ENCODE results near the gene JAK1.

Gene JAK1

GRCh38 chr1:64892576-64893573 is 73.5 kb downstream of the JAK1 start:
- DNase-seq (ENCODE audit: low read depth in 2 of 2): no peak

GRCh38 chr1:64891448-64891825 is 74.9 kb downstream of the JAK1 start:
- DNase-seq (ENCODE audit: low read depth in 2 of 2): no peak

GRCh38 chr1:64890699-64891447 is 75.5 kb downstream of the JAK1 start:
- no peak for DNase-seq (ENCODE audit: low read depth in 2 of 2)

GRCh38 chr1:64887689-64888217 is 78.6 kb downstream of the JAK1 start:
- DNase-seq (ENCODE audit: low read depth in 2 of 2): no peak

GRCh38 chr1:64886877-64887276 is 79.5 kb downstream of the JAK1 start:
- no peak for DNase-seq (ENCODE audit: low read depth in 2 of 2)

GRCh38 chr1:64885648-64886047 is 80.7 kb downstream of the JAK1 start:
- no peak for DNase-seq (ENCODE audit: low read depth in 2 of 2)

- no peak for DNase-seq (ENCODE audit: low read depth in 2 of 2)
Measured at GRCh38 chr1:64884261-64885040, 81.9 kb downstream of the JAK1 start.

GRCh38 chr1:64882574-64883255 is 83.6 kb downstream of the JAK1 start:
- DNase-seq (ENCODE audit: low read depth in 2 of 2): no peak

GRCh38 chr1:64881281-64881680 is 85.1 kb downstream of the JAK1 start:
- no peak for DNase-seq (ENCODE audit: low read depth in 2 of 2)

- no peak for DNase-seq (ENCODE audit: low read depth in 2 of 2)
Measured at GRCh38 chr1:64880449-64880848, 85.9 kb downstream of the JAK1 start.

- DNase-seq (ENCODE audit: low read depth in 2 of 2): no peak
Measured at GRCh38 chr1:64878931-64879611, 87.3 kb downstream of the JAK1 start.

GRCh38 chr1:64878090-64878489 is 88.3 kb downstream of the JAK1 start:
- DNase-seq (ENCODE audit: low read depth in 2 of 2): no peak

- DNase-seq (ENCODE audit: low read depth in 2 of 2): no peak
Measured at GRCh38 chr1:64877598-64877997, 88.8 kb downstream of the JAK1 start.

GRCh38 chr1:64877151-64877550 is 89.2 kb downstream of the JAK1 start:
- DNase-seq (ENCODE audit: low read depth in 2 of 2): no peak

- no peak for DNase-seq (ENCODE audit: low read depth in 2 of 2)
Measured at GRCh38 chr1:64875606-64876005, 90.7 kb downstream of the JAK1 start.

GRCh38 chr1:64875101-64875500 is 91.2 kb downstream of the JAK1 start:
- no peak for DNase-seq (ENCODE audit: low read depth in 2 of 2)

GRCh38 chr1:64874666-64875065 is 91.7 kb downstream of the JAK1 start:
- DNase-seq (ENCODE audit: low read depth in 2 of 2): no peak

- no peak for DNase-seq (ENCODE audit: low read depth in 2 of 2)
Measured at GRCh38 chr1:64873576-64873975, 92.8 kb downstream of the JAK1 start.

GRCh38 chr1:64872067-64872466 is 94.3 kb downstream of the JAK1 start:
- DNase-seq (ENCODE audit: low read depth in 2 of 2): no peak

- no peak for DNase-seq (ENCODE audit: low read depth in 2 of 2)
Measured at GRCh38 chr1:64871256-64871655, 95.1 kb downstream of the JAK1 start.

- no peak for DNase-seq (ENCODE audit: low read depth in 2 of 2)
Measured at GRCh38 chr1:64867266-64867665, 99.1 kb downstream of the JAK1 start.
